NCI-H1048 (cell line): Measurements from ENCODE around the gene MIS18BP1.
"Not testable (repeated sequence)": the region's sequence is repeated elsewhere in the genome, so short reads cannot be mapped to it uniquely, and the experiment has no call there.

ENCODE experiments used
- DNase-seq: peaks from one replicate; lab custom pipeline; 2025; lab: John Stamatoyannopoulos, UW

MIS18BP1 gene

DNA sequence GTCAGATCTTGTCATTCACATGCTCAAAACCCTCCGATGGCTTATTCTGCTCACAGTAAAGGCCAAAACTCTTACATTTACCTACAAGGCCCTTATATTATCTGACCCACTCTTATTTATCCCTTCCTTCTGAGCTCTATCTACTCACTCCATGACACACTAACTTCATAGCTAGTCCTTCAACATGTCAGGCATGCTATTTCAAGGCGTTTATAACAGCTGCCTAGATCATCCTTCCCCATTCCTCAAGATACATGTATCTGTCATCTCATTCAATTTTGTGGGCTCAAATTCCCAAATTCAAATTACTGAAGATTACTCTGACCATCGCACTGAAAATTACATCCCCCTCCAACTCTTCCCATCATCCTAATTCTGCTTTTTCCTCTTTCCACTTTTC lies 6.9 kb downstream of the MIS18BP1 start:
- DNase-seq, result no peak

DNA sequence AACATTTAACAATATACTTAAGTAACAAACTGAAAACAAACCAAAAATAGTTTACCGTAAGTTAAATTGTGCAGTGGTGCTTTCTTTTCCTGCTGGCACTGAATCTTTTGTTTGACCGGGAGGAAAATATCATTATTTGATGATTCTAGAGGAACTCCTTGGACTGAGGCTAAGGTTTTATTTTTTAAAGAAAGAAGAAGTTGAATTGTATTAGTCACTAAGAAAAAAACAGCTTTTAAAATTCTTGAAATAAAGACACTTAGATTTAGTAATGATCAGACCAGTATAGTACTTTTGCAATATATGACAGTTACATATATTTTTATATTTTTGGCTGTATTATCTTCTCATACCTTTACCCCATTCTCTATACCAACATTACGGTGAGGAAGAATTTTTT lies 10.3 kb downstream of the MIS18BP1 start:
- no peak for DNase-seq

DNA sequence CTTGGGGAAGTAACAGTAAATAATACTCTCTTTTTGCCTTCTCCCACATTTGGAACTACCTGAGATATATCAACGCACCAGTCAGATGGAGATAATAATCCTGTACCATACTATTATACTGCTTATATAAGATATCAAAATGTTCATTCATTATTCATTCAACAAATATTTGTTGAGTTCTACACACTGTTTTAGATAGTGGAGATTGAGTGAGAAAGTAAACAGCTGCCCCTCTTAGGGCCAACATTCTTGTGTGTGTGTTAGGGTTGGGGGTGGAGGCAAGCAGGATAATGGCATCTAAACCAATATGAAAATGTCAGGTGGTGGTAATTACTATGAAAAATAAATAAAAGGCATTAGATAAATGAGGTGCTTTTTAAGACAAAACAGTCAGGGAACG lies 14.0 kb downstream of the MIS18BP1 start:
- DNase-seq, result no peak

DNA sequence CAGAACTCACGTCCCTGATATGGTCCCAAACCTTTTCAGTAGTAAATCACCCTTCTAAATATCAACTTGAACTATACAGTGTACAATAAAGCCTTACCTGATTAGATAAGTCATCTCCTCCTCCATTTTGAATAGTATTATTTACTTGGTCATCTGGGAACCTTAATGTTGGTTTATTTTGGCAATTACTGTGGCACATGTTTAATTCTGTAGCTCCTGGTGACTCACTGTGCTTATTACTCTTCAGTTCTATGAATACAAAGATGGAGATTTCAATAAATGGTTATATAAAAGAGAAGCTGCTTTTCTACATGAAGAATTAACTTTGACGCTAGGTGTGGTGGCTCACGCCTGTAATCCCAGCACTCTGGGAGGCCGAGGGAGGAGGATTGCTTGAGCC lies 25.4 kb downstream of the MIS18BP1 start:
- no peak for DNase-seq

DNA sequence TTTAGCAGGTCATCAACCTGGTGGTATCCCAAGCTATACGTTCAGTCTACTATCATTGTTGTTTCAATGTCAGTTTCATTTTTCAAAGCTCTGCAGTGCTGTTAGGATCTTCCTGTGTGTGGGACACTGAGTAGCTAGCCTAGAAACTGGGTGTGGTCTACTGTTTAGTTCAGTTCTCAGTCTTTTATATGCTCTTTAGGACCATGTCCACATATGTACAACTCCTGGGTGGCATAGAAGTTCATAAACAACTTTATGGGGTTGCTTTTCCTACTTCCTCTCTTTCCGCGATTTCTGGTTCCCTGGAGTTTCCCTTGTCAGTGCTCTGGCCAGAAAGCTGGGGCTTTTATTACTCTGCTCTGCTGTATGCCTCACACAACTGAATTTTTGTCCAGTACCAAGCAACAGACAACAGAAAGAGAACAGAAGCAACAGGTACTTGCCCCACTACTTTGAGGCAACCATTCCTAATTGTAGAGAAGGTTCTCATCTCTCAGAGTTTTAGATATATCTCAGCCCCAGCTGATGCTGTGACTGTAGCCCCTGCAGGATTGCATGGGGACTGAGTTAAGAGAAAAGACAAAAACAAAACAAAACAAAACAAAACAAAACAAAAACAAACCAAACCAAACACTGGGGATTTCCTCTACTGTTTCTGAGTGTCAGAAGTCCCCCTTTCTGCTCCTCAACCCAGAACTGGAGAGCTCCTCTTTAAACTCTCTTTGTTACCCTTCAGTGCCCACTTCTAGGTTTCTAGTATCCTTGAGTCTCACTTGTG lies 30.3 kb downstream of the MIS18BP1 start:
- no peak for DNase-seq

DNA sequence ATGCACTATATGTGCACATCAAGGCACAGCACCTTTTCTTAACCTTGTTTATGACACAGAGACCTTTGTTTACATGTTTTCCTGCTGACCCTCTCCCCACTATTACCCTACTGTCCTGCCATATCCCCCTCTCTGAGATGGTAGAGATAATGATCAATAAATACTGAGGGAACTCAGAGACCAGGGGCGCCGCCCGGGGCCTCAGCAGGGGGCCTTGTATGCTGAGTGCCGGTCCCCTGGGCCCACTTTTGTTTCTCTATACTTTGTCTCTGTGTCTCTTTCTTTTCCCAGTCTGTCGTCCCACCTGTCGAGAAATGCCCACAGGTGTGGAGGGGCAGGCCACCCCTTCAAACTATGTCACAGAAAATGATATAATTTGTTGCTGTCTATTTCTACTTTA lies 38.7 kb downstream of the MIS18BP1 start:
- not testable (repeated sequence) for DNase-seq

DNA sequence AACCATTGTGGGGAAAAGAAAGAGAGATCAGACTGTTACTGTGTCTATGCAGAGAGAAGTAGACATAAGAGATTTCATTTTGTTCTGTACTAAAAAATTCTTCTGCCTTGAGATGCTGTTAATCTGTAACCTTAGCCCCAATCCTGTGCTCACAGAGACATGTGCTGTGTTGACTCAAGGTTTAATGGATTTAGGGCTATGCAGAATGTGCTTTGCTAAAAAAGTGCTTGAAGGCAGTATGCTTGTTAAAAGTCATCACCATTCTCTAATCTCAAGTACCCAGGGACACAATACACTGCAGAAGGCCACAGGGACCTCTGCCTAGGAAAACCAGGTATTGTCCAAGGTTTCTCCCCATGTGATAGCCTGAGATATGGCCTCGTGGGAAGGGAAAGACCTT lies 39.3 kb downstream of the MIS18BP1 start:
- DNase-seq, result not testable (repeated sequence)

DNA sequence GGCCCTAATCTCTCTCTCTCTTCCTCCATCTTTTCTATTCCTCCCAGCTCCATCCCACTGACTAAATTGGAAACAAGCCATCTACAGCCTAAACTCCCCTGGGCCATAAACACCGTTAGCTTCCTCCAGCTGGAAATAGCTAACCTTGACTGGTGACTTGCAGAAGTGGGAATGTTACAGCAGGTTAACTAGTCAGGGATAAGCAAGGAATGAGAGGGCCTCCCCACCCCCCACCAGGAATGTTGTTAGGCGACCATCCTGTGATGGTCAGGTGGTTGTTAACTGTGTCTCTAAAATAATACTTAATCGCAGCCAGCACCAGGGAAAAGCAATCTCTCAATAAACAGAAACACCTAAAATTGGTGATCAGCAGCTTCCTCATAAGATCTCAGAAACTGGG lies 40.8 kb downstream of the MIS18BP1 start:
- DNase-seq, result no peak

DNA sequence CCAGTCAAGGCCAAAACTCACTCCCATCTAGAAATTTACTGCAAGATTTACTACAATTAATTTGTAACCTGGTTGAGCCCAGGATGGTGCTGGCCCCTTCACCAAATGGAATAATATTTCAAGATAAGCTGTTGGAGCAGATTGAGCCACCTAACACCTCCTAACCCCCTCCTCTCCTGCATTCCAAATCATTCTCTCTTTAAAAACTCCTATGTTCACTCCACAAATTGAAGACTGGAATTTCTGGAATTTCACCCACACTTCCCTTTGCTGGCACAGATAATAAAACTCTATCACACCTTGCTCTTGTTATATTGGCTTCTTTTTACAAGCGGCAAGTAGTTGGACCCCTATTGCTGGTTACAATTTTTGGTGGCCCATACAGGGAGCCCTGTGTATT lies 41.7 kb downstream of the MIS18BP1 start:
- no peak for DNase-seq

DNA sequence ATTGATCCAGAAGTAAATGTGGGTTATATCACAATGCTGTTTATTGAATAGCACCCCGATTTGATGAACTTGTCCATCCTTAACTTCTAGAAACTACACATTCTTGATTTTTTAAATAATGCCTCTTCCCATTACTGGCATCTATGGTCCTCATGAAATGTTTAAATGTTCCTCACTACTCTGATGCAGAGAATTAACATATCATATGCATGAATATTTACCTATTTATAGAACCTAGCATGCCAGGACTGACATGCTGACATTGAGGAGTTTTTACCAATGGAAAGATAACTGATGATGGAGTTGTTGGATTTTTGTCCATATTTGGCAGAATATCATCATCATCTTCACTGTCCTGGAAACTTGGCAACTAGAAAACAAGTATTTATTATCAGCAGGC lies 42.8 kb downstream of the MIS18BP1 start:
- no peak for DNase-seq

DNA sequence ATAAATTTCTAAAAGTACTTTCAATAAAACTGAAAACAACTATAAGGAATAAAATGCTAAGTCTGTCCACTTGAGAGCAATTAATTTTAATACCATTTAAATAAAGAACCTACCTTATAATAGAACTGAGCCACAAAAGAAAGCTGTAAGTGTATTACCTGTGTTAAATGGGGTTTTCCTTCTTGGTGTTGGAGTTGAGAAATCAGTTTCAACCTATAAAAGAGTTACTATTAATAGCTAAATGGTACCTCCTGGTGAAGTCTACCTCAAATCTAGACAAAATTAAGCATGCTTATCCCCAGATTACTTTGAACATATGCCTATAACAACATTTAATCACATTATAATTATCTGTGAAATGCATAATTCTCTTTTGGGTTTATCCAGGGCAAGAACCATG lies 48.8 kb downstream of the MIS18BP1 start:
- DNase-seq, result no peak

DNA sequence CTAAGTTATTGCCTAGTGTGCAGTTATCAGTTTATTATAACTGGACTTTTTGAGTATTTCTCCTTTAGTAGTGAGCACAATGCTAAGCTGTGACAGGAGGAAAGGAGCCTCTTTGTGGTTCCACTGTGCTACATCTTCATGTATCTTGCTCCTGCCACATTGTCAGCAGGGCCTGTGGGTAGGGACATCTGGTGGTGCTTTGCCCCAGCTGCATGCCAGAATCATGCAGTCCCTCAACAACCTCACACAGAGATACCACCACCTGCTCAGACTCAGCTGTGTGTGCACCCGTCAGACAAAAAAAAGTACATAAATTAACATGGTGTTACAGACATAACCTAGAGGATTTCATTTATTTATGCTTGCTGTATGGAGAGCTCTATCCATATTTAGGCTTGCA lies 51.1 kb downstream of the MIS18BP1 start:
- no peak for DNase-seq

DNA sequence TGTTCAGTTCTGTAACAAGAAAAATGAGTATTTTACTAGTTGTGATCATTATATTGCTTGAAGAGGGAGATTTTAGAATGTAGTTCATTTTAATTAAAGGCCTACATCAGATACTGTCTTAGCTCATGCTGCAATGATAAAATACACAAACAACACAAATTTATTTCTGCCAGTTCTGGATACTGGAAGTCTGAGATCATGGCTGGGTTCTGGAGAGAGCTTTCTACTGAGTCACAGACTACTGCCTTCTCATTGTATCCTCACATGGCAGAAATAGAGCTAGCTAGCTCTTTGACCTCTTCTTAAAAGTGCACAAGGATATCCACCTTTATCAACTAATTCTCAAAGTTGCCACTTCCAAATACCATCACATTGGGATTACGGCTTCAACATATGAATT lies 53.8 kb downstream of the MIS18BP1 start:
- DNase-seq, result no peak

DNA sequence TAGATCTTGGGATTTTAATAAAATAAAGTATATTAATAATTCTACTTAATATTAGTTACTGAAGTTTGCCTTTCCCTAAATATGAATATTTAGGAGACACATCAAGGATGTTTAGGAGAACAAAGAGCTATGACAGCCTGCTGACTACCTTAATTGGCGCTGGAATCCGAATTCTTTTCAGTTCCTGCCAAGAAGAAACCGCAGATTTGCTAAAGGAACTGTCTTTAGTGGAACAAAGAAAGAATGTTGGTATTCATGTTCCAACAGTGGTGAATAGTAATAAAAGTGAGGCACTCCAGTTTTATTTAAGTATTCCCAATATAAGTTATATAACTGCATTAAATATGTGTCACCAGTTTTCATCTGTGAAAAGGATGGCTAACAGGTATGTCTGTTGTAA lies 54.5 kb downstream of the MIS18BP1 start:
- DNase-seq, result no peak

DNA sequence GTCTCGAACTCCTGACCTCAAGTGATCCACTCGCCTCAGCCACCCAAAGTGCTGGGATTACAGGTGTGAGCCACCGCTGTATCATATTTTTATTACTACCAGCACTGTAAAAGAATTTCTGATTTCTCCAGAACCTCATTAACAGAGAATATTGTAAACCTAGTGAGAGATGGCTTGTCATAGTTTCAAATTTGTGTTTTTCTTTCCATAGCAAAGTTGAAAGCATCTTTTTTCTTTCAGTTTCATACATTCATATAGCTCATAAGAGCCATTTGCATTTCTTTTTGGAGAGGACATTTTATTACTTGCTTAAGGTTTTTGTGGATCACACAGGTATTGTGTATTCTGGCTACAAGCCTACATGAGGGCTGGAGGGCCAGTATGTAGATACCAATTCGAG lies 58.0 kb downstream of the MIS18BP1 start:
- no peak for DNase-seq

DNA sequence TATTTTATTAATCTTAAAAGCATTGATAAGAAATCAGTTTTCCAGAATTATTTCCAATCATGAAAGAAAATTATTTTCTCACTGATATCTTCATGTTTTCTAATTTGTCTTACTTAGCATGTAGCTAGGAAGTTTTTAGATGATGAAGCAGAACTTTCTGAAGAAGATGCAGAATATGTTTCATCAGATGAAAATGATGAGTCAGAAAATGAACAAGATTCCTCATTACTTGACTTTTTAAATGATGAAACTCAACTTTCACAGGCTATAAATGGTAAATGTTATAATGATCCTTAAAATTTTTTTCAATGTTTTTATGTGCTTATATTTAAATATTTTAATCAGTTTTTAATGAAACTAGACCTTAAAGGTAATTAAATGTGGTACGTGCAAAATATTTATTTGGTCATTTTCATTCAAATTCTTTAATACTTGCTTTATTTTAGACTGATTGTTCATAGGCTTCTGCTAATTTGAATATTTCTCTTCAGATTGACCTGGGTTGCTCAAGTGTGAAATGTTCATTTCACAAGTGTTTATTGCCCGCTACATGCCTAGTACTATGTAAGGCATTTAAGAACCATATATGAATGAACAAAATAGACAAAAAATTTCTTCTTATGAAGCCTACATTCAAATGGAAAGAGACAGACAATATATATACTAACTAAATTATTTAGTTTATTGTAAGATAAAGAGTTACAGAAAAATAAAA lies 67.7 kb downstream of the MIS18BP1 start:
- no peak for DNase-seq

DNA sequence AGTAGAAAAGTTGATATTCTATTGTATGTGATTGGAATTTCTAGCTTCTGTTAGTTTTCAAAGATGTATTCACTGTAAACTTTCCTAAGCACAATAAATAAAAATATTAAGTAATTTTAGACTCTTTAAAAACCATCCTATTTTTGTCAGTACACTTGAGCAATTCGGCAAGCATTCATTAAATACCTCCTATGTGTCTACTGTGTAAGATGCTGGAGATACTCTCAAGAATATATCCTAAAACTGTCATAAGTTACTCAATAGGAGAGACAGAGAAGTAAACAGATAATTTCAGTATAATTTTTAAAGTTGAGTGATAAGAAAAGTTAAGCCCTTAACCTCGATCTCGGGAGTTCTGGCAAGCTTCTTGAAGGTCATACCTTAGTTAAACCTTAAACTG lies 71.2 kb downstream of the MIS18BP1 start:
- DNase-seq, result no peak

DNA sequence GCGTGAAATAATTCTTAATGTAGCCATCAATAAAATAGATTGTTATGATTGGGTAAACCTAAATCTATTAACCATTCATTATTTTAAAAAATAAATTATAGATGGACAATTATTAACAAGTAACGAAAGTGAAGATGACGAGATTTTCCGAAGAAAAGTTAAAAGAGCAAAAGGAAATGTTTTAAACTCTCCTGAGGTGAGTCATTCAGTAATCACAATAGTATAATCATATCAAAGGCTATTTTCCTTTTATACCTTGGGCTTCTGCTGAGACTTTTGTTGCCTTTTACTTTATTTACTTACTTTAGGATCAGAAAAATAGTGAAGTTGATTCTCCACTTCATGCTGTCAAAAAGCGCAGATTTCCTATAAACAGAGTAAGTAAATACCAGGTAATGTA lies 71.7 kb downstream of the MIS18BP1 start:
- no peak for DNase-seq

DNA sequence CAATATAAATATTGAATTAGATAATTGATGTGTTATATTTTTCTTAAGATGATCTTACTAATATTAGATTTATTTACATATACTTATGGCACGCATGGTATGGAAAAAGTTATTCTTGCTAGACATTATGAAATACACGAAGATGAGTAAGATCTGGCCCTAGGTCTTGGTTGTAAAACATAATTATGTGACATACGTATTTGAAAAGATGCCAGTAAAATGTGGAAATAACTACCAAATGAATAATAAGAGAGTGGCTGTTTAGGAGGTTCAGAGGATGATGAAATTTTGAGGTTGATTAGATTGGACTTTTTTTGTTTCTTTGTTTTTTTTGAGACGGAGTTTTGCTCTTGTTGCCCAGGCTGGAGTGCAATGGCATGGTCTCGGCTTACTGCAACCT lies 75.9 kb downstream of the MIS18BP1 start:
- no peak for DNase-seq

DNA sequence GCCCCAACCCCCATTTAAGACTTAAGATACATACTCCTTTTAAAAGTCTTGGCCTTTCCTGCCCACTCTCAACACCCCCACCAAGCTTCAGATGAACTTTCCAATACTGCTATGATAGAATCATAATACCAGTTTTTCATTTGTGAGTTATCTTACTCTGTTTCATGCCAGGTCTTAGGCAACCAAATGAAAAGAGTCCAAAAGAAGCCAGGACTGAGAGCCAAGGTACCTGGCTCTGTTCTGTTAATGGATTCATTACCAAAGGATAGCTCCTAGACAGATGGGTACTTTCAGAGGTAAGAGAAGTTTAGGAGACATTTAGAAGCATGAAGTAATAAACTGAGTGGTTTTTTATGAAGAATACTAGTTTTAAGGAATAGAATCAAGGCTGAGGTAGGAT lies 83.1 kb downstream of the MIS18BP1 start:
- DNase-seq, result no peak

DNA sequence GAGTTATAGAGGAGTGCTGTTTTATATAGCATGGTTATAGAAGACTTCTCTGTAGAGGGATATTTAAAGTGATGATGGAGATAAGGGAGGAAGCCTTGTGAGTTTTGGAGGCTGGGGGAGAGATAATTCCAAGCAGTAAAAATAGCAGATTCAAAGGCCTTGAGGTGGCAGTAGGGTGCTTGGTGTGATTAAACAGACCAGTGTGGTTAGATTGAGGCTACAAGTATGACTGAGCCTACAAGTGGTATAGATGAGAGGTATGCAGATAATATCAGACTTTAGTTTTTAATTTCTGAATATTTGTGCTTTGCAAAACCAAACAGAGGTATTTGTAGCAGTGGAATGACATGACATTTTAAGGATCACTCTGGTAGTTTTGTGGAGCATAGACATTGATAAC lies 96.9 kb downstream of the MIS18BP1 start:
- no peak for DNase-seq
